Adrenal gland (tissue), 5 donors: ENCODE results near the gene OR2H2.

Experiments
- POLR2A ChIP-seq, 2 donors: fragments of 450-650 bp; IDR thresholded peaks; one replicate each; pipeline ENCODE4 v1.6.1; 2017; ENCODE audit warnings: antibody characterized with exemption in 2 of 2, mild to moderate bottlenecking in 2 of 2, moderate library complexity in 1 of 2
- TF ChIP-seq, protein P1 (sequence below), 6 experiments: fragments of 450-650 bp in 4 of 6; fragments of 200-600 bp in 2 of 6; sonication (generic) in 1 of 6; IDR thresholded peaks; 1 replicate in 5 of 6; 2 replicates in 1 of 6; pipeline versions ENCODE4 v1.5.1 to v1.8.0; 2016 to 2021; ENCODE audit warnings: antibody characterized with exemption in 6 of 6, mild to moderate bottlenecking in 2 of 6, moderate library complexity in 1 of 6
- donor health status: DM: no; HTN: no; CAD: no.

DNA sequence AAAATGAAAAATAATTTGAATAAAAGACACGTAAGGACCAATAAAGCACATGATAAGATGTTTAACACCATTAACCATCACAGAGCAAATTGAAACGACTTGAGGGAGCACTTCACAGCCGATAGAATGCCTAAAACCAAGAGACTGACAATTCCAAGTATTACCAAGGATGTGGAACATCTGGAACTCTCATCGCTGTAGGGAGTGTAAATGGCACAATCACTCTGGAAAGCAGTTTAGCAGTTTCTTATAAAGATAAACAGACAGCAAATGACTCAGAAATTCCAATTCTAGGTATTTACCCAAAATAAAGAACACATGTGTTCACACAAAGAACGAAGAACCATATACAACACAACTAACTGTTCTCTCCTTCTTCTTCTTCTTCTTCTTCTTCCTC lies 16.9 kb upstream of the OR2H2 start:
- TF ChIP-seq, protein P1, sequence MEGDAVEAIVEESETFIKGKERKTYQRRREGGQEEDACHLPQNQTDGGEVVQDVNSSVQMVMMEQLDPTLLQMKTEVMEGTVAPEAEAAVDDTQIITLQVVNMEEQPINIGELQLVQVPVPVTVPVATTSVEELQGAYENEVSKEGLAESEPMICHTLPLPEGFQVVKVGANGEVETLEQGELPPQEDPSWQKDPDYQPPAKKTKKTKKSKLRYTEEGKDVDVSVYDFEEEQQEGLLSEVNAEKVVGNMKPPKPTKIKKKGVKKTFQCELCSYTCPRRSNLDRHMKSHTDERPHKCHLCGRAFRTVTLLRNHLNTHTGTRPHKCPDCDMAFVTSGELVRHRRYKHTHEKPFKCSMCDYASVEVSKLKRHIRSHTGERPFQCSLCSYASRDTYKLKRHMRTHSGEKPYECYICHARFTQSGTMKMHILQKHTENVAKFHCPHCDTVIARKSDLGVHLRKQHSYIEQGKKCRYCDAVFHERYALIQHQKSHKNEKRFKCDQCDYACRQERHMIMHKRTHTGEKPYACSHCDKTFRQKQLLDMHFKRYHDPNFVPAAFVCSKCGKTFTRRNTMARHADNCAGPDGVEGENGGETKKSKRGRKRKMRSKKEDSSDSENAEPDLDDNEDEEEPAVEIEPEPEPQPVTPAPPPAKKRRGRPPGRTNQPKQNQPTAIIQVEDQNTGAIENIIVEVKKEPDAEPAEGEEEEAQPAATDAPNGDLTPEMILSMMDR (IDR thresholded peaks at IDR 0.05): no peak
- no peak for TF ChIP-seq POLR2A (IDR thresholded peaks at IDR 0.05)
